Thoracic aorta endothelial cell (primary cell): ENCODE data around the gene SMO. TPM values are rescaled to one million over a fixed set of nuclear protein-coding genes. Genes with fewer than 3 reads are reported as not detected.

Source experiments
- small RNA-seq: library from RNA; depleted of rRNA; stranded (forward); fragments of <200 nt; gene quantifications from one replicate; pipeline ENCODE3, GENCODE V24; 2012
- total RNA-seq: library from RNA; depleted of rRNA; stranded (reverse); fragments of >200 nt; gene quantifications from 2 replicates; pipeline ENCODE4 v1.2.3, GENCODE V29; 2012

The SMO gene
- 3.1 and 6.7 TPM in 2 replicates for total RNA-seq

GRCh38 chr7:129188372-129188891, at the start of gene SMO:
Gene SMO, plus strand, starts transcription at chr7:129188633. Its CDS starts 519 bp downstream, at chr7:129189152.

GRCh38 chr7:129144095-129144833, 44.2 kb upstream of the SMO start, which contains the start of gene TSPAN33:
Gene TSPAN33, plus strand, starts transcription at chr7:129144707. Its CDS starts 274 bp downstream, at chr7:129144981.

GRCh38 chr7:129224251-129225205, 36.1 kb downstream of the SMO start, which contains the start of gene AHCYL2:
Gene AHCYL2, plus strand, starts transcription at chr7:129225030.

Small RNA genes within 50 kb of the gene (small RNA-seq; reads per million reads assigned to genes)
- 0.49 reads per million for gene RNY1P11

Other genes starting within 250 kb of the SMO start
- gene TNPO3, start 133.5 kb upstream of the SMO start, total RNA-seq: 80.3 and 84.3 TPM in 2 replicates
- 0.22 TPM in 1 of 2 replicates, not detected in the other for gene TSPAN33, start 43.9 kb upstream of the SMO start, total RNA-seq
- 11.6 and 14.9 TPM in 2 replicates for gene AHCYL2, start 36.4 kb downstream of the SMO start, total RNA-seq
- 12.6 and 15.4 TPM in 2 replicates for gene STRIP2, start 245.8 kb downstream of the SMO start, total RNA-seq